Breast epithelium (tissue), 3 donors: ENCODE data around the gene CSH1.

ENCODE experiments used
- POLR2AphosphoS5 ChIP-seq, 3 donors: sonication (generic); formaldehyde crosslinking; IDR thresholded peaks; one replicate each; pipeline ENCODE4 v1.6.1; 2017; ENCODE audit warnings: antibody characterized with exemption in 3 of 3
- TF ChIP-seq, protein P1 (sequence below), 3 donors: fragments of 450-650 bp; IDR thresholded peaks; one replicate each; pipeline ENCODE4 v1.5.1; 2016 to 2017; ENCODE audit warnings: antibody characterized with exemption in 3 of 3, mild to moderate bottlenecking in 3 of 3, moderate library complexity in 3 of 3

GRCh38 chr17:63881935-63882601 lies 14.3 kb downstream of the CSH1 start, which contains the start of gene GH2:
- TF ChIP-seq, protein P1, sequence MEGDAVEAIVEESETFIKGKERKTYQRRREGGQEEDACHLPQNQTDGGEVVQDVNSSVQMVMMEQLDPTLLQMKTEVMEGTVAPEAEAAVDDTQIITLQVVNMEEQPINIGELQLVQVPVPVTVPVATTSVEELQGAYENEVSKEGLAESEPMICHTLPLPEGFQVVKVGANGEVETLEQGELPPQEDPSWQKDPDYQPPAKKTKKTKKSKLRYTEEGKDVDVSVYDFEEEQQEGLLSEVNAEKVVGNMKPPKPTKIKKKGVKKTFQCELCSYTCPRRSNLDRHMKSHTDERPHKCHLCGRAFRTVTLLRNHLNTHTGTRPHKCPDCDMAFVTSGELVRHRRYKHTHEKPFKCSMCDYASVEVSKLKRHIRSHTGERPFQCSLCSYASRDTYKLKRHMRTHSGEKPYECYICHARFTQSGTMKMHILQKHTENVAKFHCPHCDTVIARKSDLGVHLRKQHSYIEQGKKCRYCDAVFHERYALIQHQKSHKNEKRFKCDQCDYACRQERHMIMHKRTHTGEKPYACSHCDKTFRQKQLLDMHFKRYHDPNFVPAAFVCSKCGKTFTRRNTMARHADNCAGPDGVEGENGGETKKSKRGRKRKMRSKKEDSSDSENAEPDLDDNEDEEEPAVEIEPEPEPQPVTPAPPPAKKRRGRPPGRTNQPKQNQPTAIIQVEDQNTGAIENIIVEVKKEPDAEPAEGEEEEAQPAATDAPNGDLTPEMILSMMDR (IDR thresholded peaks at IDR 0.05), result peak in 2 of 3 donors; percentile 21 to 30
- no peak for TF ChIP-seq POLR2AphosphoS5 (IDR thresholded peaks at IDR 0.05)
